OCI-LY7 (cell line): ENCODE data around the gene MEI4.

Experiments
- EZH2phosphoT487 ChIP-seq: fragments of 200-600 bp; sonication (generic); IDR thresholded peaks from 2 replicates; pipeline ENCODE4 v1.6.1; 2018; ENCODE audit warnings: low read depth, borderline replicate concordance, mild to moderate bottlenecking, mixed run types, antibody characterized with exemption, low read length, moderate library complexity, mixed read lengths
- TF ChIP-seq, protein P1 (sequence below): fragments of 200-600 bp; sonication (generic); conservative IDR thresholded peaks from 2 replicates; pipeline ENCODE4 v1.5.1; 2014; ENCODE audit warnings: mild to moderate bottlenecking, antibody characterized with exemption, low read length, moderate library complexity, mixed read lengths

DNA sequence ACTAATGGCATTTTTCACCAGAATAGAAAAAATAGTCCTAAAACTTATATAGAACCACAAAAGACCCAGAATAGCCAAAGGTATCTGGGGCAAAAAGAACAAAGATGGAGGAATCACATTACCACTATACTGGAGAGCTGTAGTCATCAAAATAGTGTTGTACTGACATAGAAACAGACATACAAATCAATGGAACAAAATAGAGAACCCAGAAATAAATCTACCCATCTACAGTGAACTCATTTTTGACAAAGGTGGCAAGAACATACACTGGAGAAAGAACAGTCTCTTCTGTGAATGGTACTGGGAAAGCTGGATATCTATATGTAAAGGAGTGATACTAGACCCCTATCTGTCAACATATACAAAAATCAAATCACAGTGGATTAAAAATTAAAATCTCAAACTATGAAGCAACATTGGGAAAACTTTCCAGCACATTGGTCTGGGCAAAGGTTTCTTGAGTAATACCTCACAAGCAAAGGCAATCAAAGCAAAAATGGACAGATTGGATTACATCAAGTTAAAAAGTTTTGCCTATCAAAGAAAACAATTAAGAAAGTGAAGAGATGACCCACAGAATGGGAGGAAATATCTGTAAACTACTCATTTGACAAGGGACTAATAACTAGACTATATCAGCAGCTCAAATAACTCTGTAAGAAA is 120.5 kb downstream of the MEI4 start:
- TF ChIP-seq EZH2phosphoT487 = no peak
- TF ChIP-seq, protein P1, sequence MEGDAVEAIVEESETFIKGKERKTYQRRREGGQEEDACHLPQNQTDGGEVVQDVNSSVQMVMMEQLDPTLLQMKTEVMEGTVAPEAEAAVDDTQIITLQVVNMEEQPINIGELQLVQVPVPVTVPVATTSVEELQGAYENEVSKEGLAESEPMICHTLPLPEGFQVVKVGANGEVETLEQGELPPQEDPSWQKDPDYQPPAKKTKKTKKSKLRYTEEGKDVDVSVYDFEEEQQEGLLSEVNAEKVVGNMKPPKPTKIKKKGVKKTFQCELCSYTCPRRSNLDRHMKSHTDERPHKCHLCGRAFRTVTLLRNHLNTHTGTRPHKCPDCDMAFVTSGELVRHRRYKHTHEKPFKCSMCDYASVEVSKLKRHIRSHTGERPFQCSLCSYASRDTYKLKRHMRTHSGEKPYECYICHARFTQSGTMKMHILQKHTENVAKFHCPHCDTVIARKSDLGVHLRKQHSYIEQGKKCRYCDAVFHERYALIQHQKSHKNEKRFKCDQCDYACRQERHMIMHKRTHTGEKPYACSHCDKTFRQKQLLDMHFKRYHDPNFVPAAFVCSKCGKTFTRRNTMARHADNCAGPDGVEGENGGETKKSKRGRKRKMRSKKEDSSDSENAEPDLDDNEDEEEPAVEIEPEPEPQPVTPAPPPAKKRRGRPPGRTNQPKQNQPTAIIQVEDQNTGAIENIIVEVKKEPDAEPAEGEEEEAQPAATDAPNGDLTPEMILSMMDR = no peak
